Measurements from ENCODE around the gene CALR.
A peak's percentile ranks its signal among the peaks of the same experiment; 100 is the strongest.
"Not testable (repeated sequence)": the region's sequence is repeated elsewhere in the genome, so short reads cannot be mapped to it uniquely, and the experiment has no call there.

Gene CALR

GRCh38 chr19:12937927-12938778 lies at the start of gene CALR:
CALR (plus strand) TSS chr19:12938609; CDS start chr19:12938680, 71 bp downstream.
- H3K4me3 ChIP-seq (ENCODE audit: control insufficient read depth, low read depth, low read length), result peak within 1 kb of the TSS; percentile 92
- TF ChIP-seq CTCF (IDR thresholded peaks at IDR 0.05; ENCODE audit: control insufficient read depth, insufficient read depth, low read depth, low read length, missing control alignments), result no peak
- DNase-seq (ENCODE audit: low read depth), result peak; percentile 98

DNA sequence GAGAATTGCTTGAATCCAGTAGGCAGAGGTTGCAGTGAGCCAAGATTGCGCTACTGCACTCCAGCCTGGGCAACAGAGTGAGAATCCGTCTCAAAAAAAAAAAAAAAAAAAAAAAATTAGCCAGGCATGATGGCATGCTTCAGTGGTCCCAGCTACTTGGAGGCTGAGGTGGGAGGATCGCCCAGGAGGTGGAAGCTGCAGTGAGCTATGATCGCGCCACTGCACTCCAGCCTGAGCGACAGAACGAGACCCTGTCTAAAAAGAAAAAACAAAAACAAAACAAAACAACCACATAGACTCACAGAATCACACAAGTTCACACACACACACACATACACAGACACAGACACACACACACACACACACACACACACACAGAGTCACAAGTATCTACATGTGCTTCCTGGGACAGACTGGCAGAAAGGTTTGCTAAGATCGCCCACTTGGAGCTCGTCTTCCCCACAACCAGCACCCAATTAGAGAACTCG lies 48.1 kb upstream of the CALR start:
- not testable (repeated sequence) for DNase-seq (ENCODE audit: low read depth)
- H3K4me3 ChIP-seq (ENCODE audit: control insufficient read depth, low read depth, low read length), result peak overlapping the region; percentile 1; the same call in 1 of the 2 replicates

DNA sequence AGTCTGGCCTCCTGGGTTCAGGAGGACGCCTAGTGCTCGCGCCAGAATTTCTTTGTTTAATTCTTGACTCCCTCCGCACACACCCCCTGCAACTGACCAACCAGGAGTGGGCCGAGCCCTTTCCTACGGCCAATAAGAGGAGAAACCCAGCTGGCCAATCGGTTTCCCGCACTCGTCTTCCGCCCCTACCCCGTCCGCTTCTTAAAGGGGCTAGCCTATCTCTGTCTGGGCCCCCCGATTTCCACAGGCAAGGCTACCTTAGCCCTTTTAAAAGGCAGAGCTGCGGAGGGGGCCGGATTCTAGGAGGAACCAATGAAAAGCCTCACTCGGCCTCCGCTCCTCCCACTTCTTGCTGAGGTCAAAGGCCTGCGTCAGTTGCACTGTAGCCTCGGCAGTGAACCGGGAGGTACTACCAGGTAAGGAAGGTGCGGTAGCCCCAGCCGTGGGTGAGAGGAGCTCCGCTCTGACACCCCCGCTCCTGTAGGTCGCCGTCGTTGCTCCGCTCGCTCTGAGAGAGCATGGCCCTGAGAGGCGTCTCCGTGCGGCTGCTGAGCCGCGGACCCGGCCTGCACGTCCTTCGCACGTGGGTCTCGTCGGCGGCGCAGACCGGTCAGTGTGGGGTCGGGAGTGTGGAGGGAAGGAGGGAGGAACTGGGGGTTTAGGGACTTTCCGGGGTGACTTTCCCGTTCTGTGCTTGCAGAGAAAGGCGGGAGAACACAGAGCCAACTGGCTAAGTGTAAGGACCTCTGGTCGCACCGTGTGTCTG lies 47.4 kb upstream of the CALR start, which contains the start of gene GCDH:
GCDH (plus strand) TSS at position 374 of the 766 bp plus-strand sequence; CDS start at position 519, 145 bp downstream.
- H3K4me3 ChIP-seq (ENCODE audit: control insufficient read depth, low read depth, low read length), result peak within 1 kb of the TSS; percentile 96
- DNase-seq (ENCODE audit: low read depth), result peak; percentile 93
- TF ChIP-seq CTCF (IDR thresholded peaks at IDR 0.05; ENCODE audit: control insufficient read depth, insufficient read depth, low read depth, low read length, missing control alignments), result no peak

DNA sequence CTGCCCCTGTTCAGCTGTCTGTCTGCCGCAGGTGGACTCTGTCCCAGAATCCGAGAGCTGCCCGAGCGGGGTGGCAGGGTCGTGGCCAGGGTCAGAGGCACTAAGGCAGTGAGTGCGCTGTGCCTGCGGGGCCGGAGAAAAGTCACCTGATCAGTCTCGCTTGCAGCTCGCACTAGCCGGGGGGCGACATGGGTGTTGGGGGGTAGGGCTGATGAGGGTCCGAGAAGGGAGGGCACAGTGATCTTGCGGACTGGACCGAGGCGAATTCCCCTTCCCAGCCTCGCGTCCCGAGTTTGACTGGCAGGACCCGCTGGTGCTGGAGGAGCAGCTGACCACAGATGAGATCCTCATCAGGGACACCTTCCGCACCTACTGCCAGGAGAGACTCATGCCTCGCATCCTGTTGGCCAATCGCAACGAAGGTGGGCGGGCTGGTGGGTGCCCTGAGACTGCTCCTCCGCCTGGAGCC lies 46.8 kb upstream of the CALR start:
- H3K4me3 ChIP-seq (ENCODE audit: control insufficient read depth, low read depth, low read length), result peak overlapping the region; percentile 96
- no peak for DNase-seq (ENCODE audit: low read depth)
- no peak for TF ChIP-seq CTCF (IDR thresholded peaks at IDR 0.05; ENCODE audit: control insufficient read depth, insufficient read depth, low read depth, low read length, missing control alignments)

GRCh38 chr19:12893582-12893981 lies 44.8 kb upstream of the CALR start:
- DNase-seq (ENCODE audit: low read depth), result no peak
- no peak overlapping the region for H3K4me3 ChIP-seq (ENCODE audit: control insufficient read depth, low read depth, low read length)
- no peak for TF ChIP-seq CTCF (IDR thresholded peaks at IDR 0.05; ENCODE audit: control insufficient read depth, insufficient read depth, low read depth, low read length, missing control alignments)

DNA sequence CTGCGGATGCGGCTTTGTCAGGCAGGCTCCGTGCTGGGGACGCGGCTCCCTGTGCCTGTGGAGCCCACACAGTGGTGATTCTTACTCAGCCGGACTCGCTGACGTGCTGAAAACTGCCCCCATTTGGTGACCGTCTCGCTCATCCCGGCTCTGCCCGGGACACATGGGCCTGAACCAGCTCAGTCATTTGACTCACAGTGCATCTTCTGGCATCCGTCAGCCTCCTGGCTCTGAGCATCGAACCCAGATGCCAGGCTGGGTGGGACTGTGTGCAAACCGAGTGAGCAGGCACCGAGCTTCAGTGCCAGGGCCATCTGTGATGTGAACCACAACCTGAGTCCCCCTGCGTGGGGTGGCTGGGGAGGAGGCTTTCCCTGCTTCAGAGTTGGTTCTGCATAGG lies 41.9 kb upstream of the CALR start:
- H3K4me3 ChIP-seq (ENCODE audit: control insufficient read depth, low read depth, low read length), result no peak overlapping the region
- no peak for TF ChIP-seq CTCF (IDR thresholded peaks at IDR 0.05; ENCODE audit: control insufficient read depth, insufficient read depth, low read depth, low read length, missing control alignments)
- no peak for DNase-seq (ENCODE audit: low read depth)

Measured in AG09309 (cell line).